Measurements from ENCODE around the gene TULP4.
"Not testable (repeated sequence)": the region's sequence is repeated elsewhere in the genome, so short reads cannot be mapped to it uniquely, and the experiment has no call there.

Gene TULP4

DNA sequence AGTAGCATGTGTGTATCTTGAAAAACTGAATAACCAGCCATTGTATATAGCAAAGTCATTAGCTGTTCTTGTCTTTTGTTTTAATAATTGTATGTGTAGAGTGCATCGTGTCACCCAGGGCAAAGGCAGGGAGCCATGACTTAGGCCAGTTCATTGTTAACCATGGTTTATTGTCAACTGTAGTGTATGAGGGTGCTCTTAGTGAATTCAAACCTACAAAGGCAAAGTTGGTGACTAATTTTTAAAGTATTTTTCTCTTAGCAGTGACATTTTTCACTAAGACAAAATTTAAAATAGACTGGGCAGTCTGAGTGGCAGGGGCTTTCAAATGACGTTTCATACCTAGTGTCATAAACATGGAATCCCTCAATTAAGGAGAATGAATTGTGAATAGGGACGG is 79.0 kb downstream of the TULP4 start:
- DNase-seq (ENCODE audit: low read depth in 2 of 2), result no peak

DNA sequence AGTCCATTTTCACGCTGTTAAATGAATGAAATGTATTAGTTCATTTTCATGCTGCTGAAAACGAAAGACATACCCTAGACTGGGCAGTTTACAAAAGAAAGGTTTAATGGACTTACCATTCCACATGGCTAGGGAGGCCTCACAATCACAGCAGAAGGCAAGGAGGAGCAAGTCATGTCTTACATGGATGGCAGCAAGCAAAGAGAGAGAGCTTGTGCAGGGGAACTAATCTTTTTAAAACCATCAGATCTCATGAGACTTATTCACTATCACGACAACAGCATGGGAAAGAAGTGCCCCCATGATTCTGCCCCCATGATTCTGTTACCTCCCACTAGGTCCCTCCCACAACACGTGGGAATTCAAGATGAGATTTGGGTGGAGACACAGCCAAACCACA is 79.7 kb downstream of the TULP4 start:
- not testable (repeated sequence) for DNase-seq (ENCODE audit: low read depth in 2 of 2)

DNA sequence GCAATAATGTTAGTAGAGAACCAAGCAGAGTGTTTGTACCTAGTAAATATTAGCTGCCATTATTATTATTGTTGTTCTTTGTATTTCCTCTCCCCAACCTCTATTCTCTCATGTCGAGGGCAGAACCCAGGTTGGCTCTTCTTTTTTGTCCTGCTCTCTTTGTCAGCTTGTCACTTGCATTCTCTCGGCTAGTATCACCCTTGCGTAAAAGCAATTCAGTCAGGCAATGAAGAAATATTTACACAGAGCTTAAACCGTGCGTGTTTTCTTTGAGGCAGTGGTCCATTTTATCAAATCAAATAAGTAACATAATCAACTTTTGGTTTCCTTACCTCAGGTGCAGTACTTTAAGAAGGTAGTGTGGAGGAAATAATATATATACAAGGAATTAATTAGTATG is 83.9 kb downstream of the TULP4 start:
- DNase-seq (ENCODE audit: low read depth in 2 of 2), result no peak

DNA sequence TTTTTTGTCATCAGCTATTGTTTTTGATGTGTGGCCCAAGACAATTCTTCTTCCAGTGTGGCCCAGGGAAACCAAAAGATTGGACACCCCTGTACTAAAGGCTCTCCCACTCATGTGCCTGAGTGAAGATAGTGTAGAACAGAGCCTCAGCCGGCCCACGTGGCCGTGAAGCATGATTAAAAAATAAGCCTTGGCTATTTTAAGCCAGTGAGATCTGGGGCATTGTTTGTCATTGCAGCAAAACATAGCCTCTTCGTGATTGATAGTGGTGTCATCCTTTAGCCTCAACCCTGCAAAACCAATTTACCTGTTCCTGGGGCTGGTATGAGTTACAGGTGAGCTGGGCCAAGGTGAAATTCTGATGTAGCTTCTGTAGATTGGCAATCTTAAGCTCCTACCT is 85.3 kb downstream of the TULP4 start:
- DNase-seq (ENCODE audit: low read depth in 2 of 2), result no peak

DNA sequence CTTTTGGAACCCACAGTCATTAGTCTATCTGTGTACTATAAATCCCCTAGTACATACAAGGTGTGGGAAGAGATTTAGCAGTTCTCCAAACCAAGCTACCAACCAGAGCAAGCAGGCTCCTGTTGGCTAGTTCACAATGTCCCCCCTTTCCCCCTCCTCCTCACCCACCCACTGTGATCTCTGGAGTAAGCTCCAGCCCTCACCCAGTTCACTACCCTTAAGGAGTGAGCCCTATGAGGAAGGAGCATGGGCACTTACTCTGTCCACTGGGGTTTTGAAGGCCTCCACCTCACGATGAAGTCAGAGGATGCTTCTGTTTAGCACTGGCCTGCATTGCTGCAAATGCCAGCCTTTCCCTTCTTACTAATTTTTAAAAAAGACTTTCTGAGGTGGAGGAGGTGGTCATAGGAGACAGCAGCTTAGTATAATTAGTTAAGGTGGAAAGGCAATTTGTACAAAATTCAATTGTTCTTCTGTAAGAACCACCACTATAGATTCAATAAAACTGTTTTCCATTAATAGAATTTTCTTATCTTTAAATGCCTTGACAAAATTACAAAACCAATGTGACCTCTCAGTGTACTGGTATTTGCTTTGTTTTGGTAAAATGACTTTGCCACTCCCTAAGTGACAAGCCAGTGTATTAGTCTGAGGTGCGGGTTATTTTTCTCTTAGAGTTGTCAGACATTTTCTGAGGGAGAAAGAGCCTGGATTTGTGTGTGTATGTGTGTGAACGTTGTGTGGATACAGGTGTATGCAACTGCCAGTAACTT is 86.2 kb downstream of the TULP4 start:
- DNase-seq (ENCODE audit: low read depth in 2 of 2), result no peak

DNA sequence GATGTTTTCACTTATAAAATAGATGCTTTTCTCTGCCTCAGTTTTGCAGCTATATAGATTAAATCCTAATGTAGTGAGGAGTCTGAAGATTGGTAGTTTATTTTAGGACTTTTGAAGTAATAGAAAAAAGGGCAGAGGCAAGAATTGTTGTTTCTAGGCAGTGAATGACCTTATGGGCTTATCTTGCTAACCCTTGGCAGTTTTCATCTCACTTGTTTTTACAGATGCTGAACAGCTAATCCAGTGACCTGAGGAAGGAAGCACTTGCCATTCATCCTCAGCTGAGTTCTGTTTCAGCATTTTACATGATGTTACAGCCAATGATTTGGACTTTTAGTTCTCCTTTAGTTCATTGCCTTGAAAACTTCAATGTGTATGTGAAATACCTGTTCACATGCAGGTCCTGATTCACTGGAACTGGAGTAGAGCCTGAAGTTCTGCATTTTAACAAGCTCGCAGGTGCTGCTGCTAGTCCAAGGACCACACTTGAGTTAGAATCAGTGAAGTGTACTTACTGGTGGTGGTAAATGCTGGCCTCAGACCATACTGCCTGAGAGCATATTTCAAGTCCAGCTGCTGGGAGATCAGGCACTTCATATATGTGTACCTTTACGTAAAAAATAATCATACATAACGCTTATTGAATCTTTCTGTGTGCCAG is 86.9 kb downstream of the TULP4 start:
- DNase-seq (ENCODE audit: low read depth in 2 of 2), result no peak

DNA sequence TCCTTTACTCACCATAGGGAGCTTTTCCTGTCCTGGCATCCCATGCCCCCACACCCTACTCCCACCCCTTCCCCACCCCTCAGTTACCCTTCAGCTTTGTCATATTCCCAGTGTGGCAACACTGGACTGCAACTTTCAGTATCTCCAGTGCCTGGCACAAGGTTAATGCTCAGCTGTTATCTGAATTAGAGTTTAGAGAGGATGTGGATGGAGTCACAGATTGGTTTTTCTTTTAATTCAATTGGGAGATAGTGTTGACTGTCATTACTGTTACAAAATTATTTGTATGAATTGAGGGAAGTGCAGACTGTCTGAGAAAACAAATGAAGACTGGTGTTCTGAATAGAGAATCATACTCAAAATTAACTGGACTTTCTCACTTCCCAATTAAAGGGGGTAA is 89.9 kb downstream of the TULP4 start:
- no peak for DNase-seq (ENCODE audit: low read depth in 2 of 2)

DNA sequence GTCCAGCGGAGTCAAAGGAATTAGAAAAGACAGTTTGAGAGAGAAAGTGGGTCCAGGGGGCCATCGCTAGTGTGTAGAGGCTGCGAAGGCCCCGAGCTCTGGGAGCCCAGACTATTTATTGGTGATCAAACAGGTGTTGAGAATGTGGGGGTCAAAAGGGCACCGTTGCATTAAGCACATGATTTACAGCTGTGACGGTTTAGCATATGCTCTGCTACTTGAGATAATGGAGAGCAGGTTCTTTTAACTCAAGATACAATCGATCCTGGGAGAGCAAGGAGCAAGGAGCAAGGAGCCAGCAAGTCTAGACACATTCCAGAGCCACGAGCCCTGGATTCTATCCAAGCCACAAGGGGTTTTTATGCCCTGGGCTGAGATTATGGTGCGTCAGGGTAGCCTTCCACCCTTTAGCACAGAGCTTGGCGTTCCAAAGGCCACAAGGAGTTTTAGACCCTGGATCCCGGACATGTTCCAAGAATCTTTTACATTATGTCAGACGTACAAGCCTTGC is 93.1 kb downstream of the TULP4 start:
- DNase-seq (ENCODE audit: low read depth in 2 of 2), result not testable (repeated sequence)

DNA sequence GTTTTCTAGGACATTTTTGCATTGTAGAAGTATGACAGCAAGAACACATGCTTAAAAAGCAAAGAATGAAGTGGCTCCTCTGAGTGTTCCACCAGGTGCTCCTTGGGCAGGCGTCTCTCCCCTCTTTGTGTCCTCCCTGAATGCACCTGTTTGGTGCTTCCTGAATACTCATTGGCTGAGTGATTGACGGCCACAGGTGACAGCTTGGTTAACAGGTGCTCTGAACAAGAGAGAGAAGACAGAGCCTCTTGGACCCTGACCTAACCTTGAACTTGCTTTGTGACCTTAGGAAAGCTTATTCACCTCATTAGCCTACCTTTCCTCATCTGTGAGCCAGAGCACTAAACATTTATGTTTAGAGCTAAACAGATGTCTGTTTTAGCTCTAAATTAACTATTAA is 93.7 kb downstream of the TULP4 start:
- no peak for DNase-seq (ENCODE audit: low read depth in 2 of 2)

DNA sequence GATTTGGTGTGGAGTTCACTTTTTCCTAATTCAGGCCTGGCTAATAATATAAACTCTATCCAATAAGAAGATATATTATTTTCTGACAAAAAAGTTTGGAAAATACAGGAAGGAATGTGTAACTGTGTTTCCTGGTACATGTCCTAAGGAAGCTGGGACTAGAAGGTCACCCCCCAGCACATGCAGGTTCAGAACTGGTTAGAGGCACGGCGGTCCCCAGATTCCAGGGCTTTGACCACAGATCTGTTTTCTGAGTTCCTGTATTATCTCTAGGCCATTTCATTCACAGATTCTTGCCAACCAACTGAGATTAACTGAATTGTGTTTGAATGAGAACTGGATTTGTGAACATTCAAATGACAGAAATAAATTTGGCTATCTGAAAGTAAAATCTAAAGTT is 94.5 kb downstream of the TULP4 start:
- DNase-seq (ENCODE audit: low read depth in 2 of 2), result no peak

DNA sequence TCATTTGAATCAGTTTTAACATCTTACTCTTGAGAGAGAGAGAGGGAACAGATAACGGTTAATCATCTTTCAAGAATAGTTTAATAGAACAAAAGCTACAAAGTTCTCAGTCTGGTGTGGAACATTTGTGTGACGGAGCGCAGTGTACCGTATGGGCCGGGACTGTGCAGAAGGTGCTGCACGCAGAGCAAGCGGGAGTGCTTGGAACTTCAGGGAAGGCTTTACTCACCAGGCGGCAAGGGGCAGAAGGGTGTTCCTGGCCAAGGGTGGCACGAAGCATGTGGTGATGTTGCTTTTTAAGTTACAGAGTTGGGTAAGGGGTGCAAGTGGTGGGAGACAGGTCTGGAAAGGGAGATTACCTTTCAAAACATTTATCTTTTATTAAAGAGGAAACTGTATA is 95.7 kb downstream of the TULP4 start:
- DNase-seq (ENCODE audit: low read depth in 2 of 2), result no peak

DNA sequence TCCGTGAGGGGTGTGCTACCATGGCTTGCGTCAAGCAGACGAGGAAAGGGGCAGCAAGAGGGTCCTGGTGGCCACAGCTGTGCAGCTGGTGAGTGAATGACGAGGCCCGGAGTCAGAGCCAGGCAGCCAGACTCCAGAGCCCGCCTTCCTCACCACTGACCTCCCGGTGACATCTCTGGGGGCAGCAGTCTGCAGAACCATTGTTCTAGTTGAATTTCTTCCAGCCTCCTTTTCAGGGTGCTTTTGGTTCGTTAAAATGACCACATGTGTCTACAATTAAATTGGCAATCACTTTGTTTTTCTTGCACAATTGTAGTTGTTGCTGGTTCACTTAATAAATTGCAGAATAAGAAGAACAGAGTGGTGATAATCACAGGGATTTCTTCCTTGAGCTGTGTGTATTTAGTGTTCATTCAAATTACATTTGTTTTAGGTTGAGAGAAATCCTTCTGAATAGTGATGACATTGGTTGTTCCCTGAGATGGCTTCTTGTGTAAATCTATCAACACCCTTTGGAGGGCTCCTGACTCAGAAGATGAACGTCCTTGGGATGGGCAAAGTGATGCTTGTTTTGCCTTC is 96.4 kb downstream of the TULP4 start:
- no peak for DNase-seq (ENCODE audit: low read depth in 2 of 2)

DNA sequence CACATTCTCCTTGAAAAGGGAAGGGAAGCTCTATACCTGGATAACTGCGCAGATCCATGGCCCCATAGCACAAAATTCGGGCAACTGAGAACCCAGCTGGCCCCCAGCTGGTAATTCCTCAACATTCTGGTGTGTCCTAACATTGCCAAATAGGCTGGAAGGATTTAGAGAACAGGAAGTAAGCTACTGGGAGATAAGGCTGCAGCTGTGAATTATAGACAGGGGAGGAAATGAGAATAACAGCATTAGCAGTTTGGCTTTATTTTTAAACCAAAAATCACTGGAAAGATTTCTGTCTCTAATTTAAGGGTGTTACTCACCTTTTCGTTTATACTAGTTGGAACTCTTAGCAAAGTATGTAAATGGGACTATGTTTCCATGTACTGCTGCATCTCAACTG is 97.2 kb downstream of the TULP4 start:
- DNase-seq (ENCODE audit: low read depth in 2 of 2), result no peak

DNA sequence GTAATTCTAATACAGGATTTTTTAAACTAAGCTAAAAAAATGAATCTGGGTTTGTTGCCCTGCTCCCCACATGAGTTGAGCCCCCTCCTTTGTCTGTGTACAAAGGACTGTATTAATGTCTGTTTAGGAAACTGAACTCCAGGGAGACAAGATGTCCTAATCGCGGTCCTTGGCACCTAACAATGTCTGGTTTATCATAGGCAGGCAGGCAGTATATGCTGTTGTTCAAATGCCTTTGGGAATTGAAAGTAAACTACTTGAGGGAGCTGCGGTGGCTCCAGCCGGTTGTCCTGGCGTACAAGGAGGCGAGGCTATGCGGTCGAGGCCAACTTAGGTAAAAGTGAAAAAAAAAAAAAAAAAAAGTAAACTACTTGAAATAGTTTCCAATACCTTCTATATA is 98.5 kb downstream of the TULP4 start:
- no peak for DNase-seq (ENCODE audit: low read depth in 2 of 2)

DNA sequence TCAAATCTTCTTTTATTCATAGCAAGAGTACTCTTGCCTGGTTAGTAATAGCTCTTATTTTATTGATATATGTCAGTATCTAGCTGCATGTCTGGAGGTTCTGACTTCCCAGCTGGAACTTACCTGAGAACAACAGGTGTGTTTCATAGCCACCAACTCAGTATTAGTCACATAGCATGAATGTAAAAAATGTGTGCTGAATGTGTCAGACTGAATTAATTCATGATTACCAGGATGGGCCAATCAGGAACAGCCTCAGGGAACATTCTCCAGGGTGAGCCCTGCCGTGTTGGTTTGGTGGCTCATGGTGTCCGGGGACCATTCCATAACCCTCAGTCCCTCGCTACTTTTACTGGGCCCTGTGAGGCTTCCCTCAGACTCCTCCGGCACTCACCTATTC is 99.7 kb downstream of the TULP4 start:
- DNase-seq (ENCODE audit: low read depth in 2 of 2), result no peak

DNA sequence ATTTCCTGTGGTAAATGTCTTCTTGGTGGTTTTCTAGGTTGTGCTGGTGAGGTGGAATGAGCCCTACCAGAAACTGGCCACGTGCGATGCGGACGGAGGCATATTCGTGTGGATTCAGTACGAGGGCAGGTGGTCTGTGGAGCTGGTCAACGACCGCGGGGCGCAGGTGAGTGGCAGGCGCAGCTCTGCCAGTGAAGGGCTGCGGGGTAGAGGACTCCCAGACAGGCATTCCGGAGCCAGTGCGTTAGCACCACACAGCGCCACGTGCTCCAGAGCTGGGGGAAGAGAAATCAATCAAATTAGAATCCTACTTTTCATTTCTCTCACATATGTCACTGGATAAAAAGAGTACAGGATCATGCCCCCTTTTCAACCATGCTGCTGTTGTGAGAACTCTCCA is 100.8 kb downstream of the TULP4 start:
- no peak for DNase-seq (ENCODE audit: low read depth in 2 of 2)

DNA sequence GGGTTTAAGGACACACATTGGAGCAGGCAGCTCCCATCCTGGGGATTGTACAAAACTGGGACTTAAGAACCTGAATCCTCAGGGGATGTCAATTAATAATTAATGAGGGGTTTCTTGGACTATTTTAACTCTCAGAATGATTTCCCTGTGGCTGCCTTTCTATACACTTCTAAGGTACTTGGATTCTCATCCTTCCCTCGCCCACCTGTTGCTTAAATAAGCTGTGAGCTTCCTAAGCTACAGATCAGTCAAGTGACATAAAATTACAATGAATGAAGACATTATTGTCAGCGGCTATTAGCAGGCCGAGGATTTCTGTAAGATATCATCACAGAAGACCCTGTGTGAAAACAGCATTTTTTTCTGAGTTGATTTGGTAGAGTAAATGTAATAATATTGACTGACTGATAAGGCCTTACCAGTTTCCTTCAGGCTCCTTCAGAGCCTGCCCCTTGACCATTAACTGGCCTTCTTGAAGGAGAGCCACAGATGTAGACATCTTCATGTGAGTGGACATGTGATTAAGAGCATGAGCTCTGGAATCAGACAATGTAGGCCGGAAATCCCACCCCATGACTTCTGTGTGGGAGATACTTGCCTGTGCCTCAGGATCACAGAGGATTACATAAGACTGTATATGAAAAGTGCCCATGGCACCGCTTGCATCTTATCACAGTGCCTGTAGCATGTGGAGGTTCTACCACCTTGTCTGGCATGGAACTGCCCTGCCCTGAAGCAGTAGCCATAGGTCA is 101.7 kb downstream of the TULP4 start:
- DNase-seq (ENCODE audit: low read depth in 2 of 2), result no peak

DNA sequence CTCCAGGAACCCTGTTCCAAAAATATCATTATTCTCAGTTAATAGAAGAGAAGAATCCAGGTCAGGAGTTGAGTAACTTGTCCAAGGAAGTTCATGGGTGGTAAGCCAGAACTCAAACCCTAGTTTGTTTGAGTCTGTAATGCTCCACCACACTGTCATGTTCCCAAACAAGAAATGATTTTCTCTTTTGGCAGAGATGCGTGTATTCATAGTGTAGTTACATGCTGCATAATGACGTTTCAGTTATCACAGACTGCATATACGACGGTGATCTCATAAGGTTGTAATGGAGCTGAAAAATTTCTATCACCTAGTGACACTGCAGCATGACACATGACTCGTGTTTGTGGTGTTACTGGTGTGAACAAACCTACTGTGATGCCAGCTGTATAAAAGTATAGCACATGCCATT is 102.6 kb downstream of the TULP4 start:
- DNase-seq (ENCODE audit: low read depth in 2 of 2), result no peak

DNA sequence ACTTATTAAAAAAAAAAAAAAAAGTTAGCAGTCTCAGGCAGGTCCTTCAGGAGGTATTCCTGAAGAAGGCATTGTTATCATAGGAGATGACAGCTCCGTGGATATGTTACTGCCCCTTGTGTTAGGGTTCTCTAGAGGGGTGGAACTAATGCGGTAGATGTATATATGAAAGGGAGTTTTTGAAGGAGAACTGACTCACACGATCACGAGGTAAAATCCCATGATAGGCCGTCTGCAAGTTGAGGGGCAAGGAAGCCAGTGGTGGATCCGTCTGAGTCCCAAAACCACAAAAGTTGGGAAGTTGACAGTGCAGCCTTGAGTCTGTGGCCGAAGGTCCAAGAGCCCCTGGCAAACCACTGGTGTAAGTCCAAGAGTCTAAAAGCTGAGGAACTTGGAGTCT is 103.4 kb downstream of the TULP4 start:
- DNase-seq (ENCODE audit: low read depth in 2 of 2), result no peak

DNA sequence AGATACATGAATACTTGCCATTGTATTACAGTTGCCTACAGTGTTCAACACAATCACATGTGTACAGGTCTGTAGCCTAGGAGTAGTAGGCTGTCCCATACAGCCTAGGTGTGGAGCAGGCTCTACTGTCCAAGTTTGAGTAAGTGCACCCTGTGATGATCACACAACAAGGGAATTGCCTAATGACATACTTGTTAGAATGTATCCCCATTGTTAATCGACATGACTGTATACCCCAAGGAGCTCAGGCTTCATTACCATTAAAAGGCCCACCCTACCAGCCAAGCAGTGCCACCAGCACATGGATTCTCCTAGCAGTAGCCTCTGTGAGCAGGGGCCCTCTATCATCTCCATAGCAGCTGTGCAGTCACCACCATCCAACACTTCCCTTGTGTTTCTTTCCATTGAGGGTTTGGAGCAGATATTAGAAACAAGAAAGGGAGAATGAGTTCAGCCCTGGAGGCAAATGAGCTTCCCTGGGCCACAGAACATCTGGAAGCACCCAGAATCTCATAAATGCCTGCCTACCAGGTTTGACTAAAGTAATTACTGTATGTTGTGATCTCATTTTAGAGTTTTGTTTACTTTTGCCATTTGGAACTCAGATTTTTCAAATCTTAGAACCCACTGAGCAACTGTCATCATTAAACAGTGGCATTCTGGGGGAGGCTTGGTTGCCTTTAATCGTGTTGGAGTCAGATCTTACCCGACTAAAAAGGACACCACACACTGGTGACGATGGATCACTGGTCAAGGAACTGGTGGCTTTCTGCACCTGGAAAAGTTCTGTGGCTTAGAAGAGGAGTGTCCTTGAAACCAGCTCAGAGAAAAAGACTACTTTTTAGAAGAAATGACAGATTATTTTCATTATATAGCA is 104.9 kb downstream of the TULP4 start:
- no peak for DNase-seq (ENCODE audit: low read depth in 2 of 2)

DNA sequence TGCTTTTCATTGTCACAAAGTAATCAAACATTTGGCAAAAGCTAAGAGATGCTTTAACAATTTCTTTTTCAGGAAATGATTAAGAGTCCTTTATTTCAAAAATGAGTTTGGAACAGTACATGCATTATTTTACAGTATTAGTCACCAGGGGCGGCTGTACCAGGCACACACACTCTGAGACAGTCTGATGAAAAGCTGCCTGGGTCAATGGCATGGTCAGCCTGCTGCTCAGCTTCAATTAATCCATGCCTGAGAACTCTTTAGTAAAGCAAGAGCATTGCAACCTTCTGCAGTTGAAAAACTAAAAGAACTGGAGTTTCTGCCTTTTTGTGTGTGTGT is 105.5 kb downstream of the TULP4 start:
- DNase-seq (ENCODE audit: low read depth in 2 of 2), result no peak

DNA sequence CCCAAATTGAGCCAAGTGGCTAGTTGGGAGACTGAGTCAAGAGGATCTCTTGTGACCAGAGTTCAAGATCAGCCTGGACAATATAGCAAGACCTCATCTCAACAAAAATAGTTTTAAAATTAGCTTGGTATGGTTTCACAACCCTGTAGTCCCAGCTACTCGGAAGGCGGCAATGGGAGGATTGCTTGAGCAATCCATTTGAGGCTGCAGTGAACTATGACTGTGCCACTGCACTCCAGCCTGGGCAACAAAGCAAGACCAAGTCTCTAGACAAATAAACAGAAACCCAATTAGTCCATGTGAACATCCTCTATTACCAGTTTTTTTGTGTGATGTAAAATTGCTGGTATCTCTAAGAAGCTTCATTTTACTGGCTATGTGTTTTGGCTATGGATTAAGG is 106.2 kb downstream of the TULP4 start:
- no peak for DNase-seq (ENCODE audit: low read depth in 2 of 2)
